ENCODE measurements around the gene ZMPSTE24. TPM values are rescaled to one million over a fixed set of nuclear protein-coding genes. Genes with fewer than 3 reads are reported as not detected.

The ZMPSTE24 gene
- total RNA-seq, 1 experiment from 2014 or later = 39.6 TPM

GRCh38 chr1:40338745-40339419, 80.8 kb downstream of the ZMPSTE24 start:
- intact Hi-C loops (cut with micrococcal nuclease) = loop anchor here (1.0 to 10.0 kb wide), 6 partner anchors 63 to 524 kb away; no protein-coding TSS in a partner anchor
- RAD21 ChIA-PET (ENCODE audit: low non-redundant PET in 1 of 2, low total read pairs in 2 of 2, uncharacterized antibody in 2 of 2, unreplicated experiment in 2 of 2) = interaction anchor here (0.7 to 2.4 kb wide), 14 partner anchors 24 to 419 kb away, joined by 3 to 15 read pairs (median 4); partner anchors contain the start of gene SMAP2 (in 1 of the 2)
- ATAC-seq (peak; percentile 97), DNase-seq (ENCODE audit: low read depth, low spot score) (peak; percentile 74)
- H3K4me3 ChIP-seq (replicated peaks in 1 of 2; ENCODE audit: low read depth in 1 of 2, low read length in 2 of 2) = no peak overlapping the region
- H3K4me2 ChIP-seq (ENCODE audit: low read length) = peak overlapping the region; percentile 51
- no peak overlapping the region for H3K27ac ChIP-seq (ENCODE audit: low read depth, low read length)
- no peaks in the 10 kb centered on the region for H4K20me1 ChIP-seq (ENCODE audit: insufficient read depth)
- POLR2A ChIA-PET = interaction anchor here (1.2 to 1.5 kb wide), 3 partner anchors 184 to 195 kb away, joined by 3 to 5 read pairs (median 4); no protein-coding TSS in a partner anchor
- peaks cover 0 to 4% of the 10 kb centered on the region in 2 experiments; a peak in 1 of 4 replicates for H3K4me1 ChIP-seq (ENCODE audit: control insufficient read depth in 1 of 2, insufficient read depth in 2 of 2, low read length in 2 of 2)
- no peaks in the 10 kb centered on the region for H3K27me3 ChIP-seq (ENCODE audit: insufficient read depth, low read length)
- CTCF ChIA-PET = interaction anchor here (0.6 to 6.7 kb wide), 39 partner anchors 9 to 523 kb away, joined by 3 to 82 read pairs (median 4); partner anchors contain the start of genes CAP1, SMAP2 and ZMPSTE24
- no peaks in the 10 kb centered on the region for H3K79me2 ChIP-seq (ENCODE audit: insufficient read depth, low read length)
- no peaks in the 10 kb centered on the region for H3K9me2 ChIP-seq (ENCODE audit: insufficient read depth)
- H2AFZ ChIP-seq (ENCODE audit: low read depth, low read length, poor library complexity, severe bottlenecking) = peak overlapping the region; percentile 81
- no peaks in the 10 kb centered on the region for H3K36me3 ChIP-seq (ENCODE audit: control insufficient read depth in 1 of 2, insufficient read depth in 2 of 2, low read length in 2 of 2)
- TF ChIP-seq FOSL1 (IDR thresholded peaks at IDR 0.05; ENCODE audit: low read depth) (no peak), ZFX (IDR thresholded peaks at IDR 0.05) (no peak), CBX3 (IDR thresholded peaks at IDR 0.05; ENCODE audit: low read depth) (no peak), SP1 (IDR thresholded peaks at IDR 0.05; ENCODE audit: low read depth) (no peak), POLR2AphosphoS5 (IDR thresholded peaks at IDR 0.05; ENCODE audit: low read depth, low read length) (no peak), EGR1 (IDR thresholded peaks at IDR 0.05; ENCODE audit: low read depth) (no peak), REST (IDR thresholded peaks at IDR 0.05; ENCODE audit: low read depth) (no peak), TCF7L2 (IDR thresholded peaks at IDR 0.05; ENCODE audit: borderline replicate concordance, extremely low read depth, insufficient read depth, insufficient read length) (no peak), ELF1 (IDR thresholded peaks at IDR 0.05; ENCODE audit: borderline replicate concordance, low read depth) (no peak), RAD21 (IDR thresholded peaks at IDR 0.05; ENCODE audit: low read depth) (peak; percentile 99), ZBTB33 (IDR thresholded peaks at IDR 0.05; ENCODE audit: extremely low read depth, insufficient replicate concordance, low read length) (no peak), EZH2phosphoT487 (IDR thresholded peaks at IDR 0.05; ENCODE audit: borderline replicate concordance) (no peak), CEBPB (IDR thresholded peaks at IDR 0.05; ENCODE audit: low read depth) (no peak)
- TF ChIP-seq, protein P1, sequence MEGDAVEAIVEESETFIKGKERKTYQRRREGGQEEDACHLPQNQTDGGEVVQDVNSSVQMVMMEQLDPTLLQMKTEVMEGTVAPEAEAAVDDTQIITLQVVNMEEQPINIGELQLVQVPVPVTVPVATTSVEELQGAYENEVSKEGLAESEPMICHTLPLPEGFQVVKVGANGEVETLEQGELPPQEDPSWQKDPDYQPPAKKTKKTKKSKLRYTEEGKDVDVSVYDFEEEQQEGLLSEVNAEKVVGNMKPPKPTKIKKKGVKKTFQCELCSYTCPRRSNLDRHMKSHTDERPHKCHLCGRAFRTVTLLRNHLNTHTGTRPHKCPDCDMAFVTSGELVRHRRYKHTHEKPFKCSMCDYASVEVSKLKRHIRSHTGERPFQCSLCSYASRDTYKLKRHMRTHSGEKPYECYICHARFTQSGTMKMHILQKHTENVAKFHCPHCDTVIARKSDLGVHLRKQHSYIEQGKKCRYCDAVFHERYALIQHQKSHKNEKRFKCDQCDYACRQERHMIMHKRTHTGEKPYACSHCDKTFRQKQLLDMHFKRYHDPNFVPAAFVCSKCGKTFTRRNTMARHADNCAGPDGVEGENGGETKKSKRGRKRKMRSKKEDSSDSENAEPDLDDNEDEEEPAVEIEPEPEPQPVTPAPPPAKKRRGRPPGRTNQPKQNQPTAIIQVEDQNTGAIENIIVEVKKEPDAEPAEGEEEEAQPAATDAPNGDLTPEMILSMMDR (IDR thresholded peaks at IDR 0.05 in 2 of 3, conservative IDR thresholded peaks at IDR 0.05 in 1 of 3; ENCODE audit: borderline replicate concordance in 1 of 3, insufficient read depth in 1 of 3, low read depth in 2 of 3, low read length in 2 of 3) = peak; percentile 93 to 99 (median 98)
- no TSS peak for BruUV-seq (replicated peaks)
- H3K9ac ChIP-seq (ENCODE audit: low read length) = no peak overlapping the region
- no peaks in the 10 kb centered on the region for H3K9me3 ChIP-seq (ENCODE audit: control insufficient read depth in 1 of 2, insufficient read depth in 1 of 2, low read depth in 1 of 2, low read length in 2 of 2)
